BLaER1 treated with 17β-estradiol and CSF1 and Interleukin-3, amounts not matched to agents 10 nM and 100 nM (cell line): ENCODE measurements around the gene SVEP1.

Source experiments
- H3K27ac ChIP-seq, 11 experiments: shearing (Covaris generic); formaldehyde crosslinking; 2 replicates each; pipeline ENCODE4 v1.8.1; 2022
- H3K27me3 ChIP-seq, 11 experiments: shearing (Covaris generic); formaldehyde crosslinking; 2 replicates each; pipeline ENCODE4 v1.8.1; 2022
- H3K36me3 ChIP-seq, 11 experiments: shearing (Covaris generic); formaldehyde crosslinking; 2 replicates each; pipeline ENCODE4 v1.8.1; 2022
- H3K4me1 ChIP-seq, 10 experiments: shearing (Covaris generic); formaldehyde crosslinking; 2 replicates each; pipeline ENCODE4 v1.8.1; 2022
- H3K4me2 ChIP-seq, 11 experiments: shearing (Covaris generic); formaldehyde crosslinking; 2 replicates each; pipeline ENCODE4 v1.8.1; 2022
- H3K4me3 ChIP-seq, 10 experiments: shearing (Covaris generic); formaldehyde crosslinking; 2 replicates each; pipeline ENCODE4 v1.8.1; 2022
- H3K9ac ChIP-seq, 11 experiments: shearing (Covaris generic); formaldehyde crosslinking; 2 replicates each; pipeline ENCODE4 v1.8.1; 2022
- H3K9me3 ChIP-seq, 11 experiments: shearing (Covaris generic); formaldehyde crosslinking; replicated peaks in 1 of 11; 2 replicates each; pipeline ENCODE4 v1.8.1; 2022
- H4K20me1 ChIP-seq, 11 experiments: shearing (Covaris generic); formaldehyde crosslinking; 2 replicates each; pipeline ENCODE4 v1.8.1; 2022
- Cebpa-rat ChIP-seq, 11 experiments: shearing (Covaris generic); IDR thresholded peaks; 2 replicates each; pipeline ENCODE4 v1.8.1; 2022

The SVEP1 gene

GRCh38 chr9:110583237-110583636 is 3.7 kb upstream of the SVEP1 start:
- no peak for TF ChIP-seq Cebpa-rat (IDR thresholded peaks at IDR 0.05)
- H3K4me2 ChIP-seq: no peak overlapping the region
- no peaks in the 10 kb centered on the region for H3K4me1 ChIP-seq
- H3K27ac ChIP-seq: no peak overlapping the region
- H3K9ac ChIP-seq: no peak overlapping the region
- H3K4me3 ChIP-seq: no peak overlapping the region
- H3K9me3 ChIP-seq: peaks cover 20 to 35% (median 26%) of the 10 kb centered on the region in 11 experiments
- no peaks in the 10 kb centered on the region for H3K36me3 ChIP-seq
- no peaks in the 10 kb centered on the region for H3K27me3 ChIP-seq
- H4K20me1 ChIP-seq: no peaks in the 10 kb centered on the region

DNA sequence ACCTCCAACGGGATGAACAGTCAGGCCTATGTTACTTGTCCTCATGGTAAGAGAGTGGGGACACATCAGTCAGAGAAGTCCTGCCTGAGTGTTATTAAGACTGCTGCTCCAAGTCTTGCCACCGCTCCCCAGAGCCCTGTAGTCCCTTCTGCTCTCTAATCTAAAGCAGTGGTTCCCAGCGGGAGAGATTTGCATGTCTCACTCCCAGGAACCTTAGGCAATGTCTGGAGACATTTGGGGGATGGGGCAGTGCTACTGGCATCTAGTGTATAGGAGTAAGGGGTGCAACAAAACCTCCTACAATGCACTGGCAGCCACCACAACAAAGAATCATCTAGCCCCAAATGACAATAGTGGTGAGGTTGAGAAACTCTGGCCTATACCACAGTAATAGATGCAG is 2.6 kb upstream of the SVEP1 start:
- no peak for TF ChIP-seq Cebpa-rat (IDR thresholded peaks at IDR 0.05)
- Histone ChIP-seq H3K27ac (no peak overlapping the region), H3K9me3 (peaks cover 17 to 27% (median 21%) of the 10 kb centered on the region in 11 experiments), H4K20me1 (no peaks in the 10 kb centered on the region), H3K36me3 (no peaks in the 10 kb centered on the region), H3K27me3 (no peaks in the 10 kb centered on the region), H3K4me1 (no peaks in the 10 kb centered on the region), H3K4me2 (no peak overlapping the region), H3K4me3 (no peak overlapping the region), H3K9ac (no peak overlapping the region)

DNA sequence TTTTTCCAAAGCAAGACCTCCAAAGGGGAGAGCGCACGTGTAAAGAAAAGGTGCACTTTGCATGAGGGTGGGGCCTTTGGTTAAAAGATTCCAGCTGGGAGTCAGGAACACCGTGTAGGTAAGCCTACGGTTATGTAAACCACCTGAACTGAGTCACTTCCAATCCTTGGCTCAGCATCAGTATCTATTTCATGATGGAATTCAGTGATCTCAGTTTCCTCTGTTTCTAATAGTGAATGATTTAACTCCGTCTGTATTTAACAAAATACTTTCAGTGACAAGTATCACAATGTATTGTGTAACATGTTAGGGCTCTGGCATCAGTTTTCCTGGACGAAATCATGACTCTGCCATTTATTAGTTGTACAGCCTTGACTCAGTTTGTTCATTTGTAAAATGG is 1.3 kb upstream of the SVEP1 start:
- Histone ChIP-seq H3K9me3 (peaks cover 16 to 21% (median 19%) of the 10 kb centered on the region in 11 experiments), H3K4me1 (no peaks in the 10 kb centered on the region), H3K27ac (no peak overlapping the region), H3K27me3 (no peaks in the 10 kb centered on the region), H3K4me3 (no peak overlapping the region), H3K36me3 (no peaks in the 10 kb centered on the region), H3K9ac (no peak overlapping the region), H3K4me2 (no peak overlapping the region), H4K20me1 (no peaks in the 10 kb centered on the region)
- TF ChIP-seq Cebpa-rat (IDR thresholded peaks at IDR 0.05): no peak

GRCh38 chr9:110579862-110580219 is 300 bp upstream of the SVEP1 start:
- no peak overlapping the region for H3K4me3 ChIP-seq
- no peaks in the 10 kb centered on the region for H4K20me1 ChIP-seq
- H3K27ac ChIP-seq: no peak overlapping the region
- H3K9ac ChIP-seq: no peak overlapping the region
- no peaks in the 10 kb centered on the region for H3K27me3 ChIP-seq
- no peak overlapping the region for H3K4me2 ChIP-seq
- no peaks in the 10 kb centered on the region for H3K4me1 ChIP-seq
- H3K9me3 ChIP-seq: peaks cover 16 to 21% (median 19%) of the 10 kb centered on the region in 11 experiments
- TF ChIP-seq Cebpa-rat (IDR thresholded peaks at IDR 0.05): no peak
- no peaks in the 10 kb centered on the region for H3K36me3 ChIP-seq

- Histone ChIP-seq H3K9ac (no peak overlapping the region), H3K4me1 (no peaks in the 10 kb centered on the region), H3K27me3 (no peaks in the 10 kb centered on the region), H3K36me3 (no peaks in the 10 kb centered on the region), H3K9me3 (peaks cover 16 to 21% (median 19%) of the 10 kb centered on the region in 11 experiments), H4K20me1 (no peaks in the 10 kb centered on the region), H3K27ac (no peak overlapping the region), H3K4me3 (no peak overlapping the region), H3K4me2 (no peak overlapping the region)
- TF ChIP-seq Cebpa-rat (IDR thresholded peaks at IDR 0.05): no peak
Measured at GRCh38 chr9:110578575-110579033, 937 bp downstream of the SVEP1 start.

DNA sequence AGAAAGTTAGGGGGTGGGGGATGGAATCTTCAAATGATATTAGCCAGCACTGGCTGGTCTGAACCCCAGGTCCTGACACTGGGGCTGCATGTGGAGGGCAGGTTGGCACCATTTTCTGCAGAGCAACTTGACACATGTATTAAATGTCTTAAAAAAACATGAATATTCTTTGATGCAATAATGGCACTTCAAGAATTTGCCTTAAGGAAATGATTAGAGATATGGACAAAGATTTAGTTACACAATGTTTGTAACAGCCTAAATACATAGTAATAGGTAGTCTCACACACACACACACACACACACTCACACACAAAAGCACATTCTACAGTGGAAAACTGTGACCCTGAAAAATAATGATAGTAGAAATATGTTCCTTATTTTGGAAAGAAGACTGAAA is 3.6 kb downstream of the SVEP1 start:
- no peak for TF ChIP-seq Cebpa-rat (IDR thresholded peaks at IDR 0.05)
- Histone ChIP-seq H3K9me3 (peaks cover 16 to 21% (median 19%) of the 10 kb centered on the region in 11 experiments), H3K4me3 (no peak overlapping the region), H3K9ac (no peak overlapping the region), H3K4me2 (no peak overlapping the region), H4K20me1 (no peaks in the 10 kb centered on the region), H3K27me3 (no peaks in the 10 kb centered on the region), H3K4me1 (no peaks in the 10 kb centered on the region), H3K27ac (no peak overlapping the region), H3K36me3 (no peaks in the 10 kb centered on the region)

DNA sequence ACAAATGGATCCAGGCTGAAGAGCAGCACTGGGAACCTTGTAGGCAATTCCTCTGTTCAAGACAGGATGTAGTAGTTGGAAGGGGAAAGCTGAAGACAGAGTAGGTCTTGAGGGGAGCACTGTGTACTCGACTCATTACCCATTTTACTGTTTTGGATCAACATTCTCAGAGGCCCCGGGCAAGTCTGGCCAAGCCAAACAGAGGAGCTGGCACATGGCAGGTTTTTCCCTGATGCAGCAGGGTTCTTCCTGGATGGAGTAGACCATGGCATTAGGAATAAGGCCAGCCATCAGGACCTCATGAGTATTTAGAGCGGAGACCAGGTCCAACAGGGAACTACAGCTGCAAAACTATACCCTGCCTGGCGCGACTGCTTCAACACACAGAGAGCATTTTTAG is 4.4 kb downstream of the SVEP1 start:
- no peaks in the 10 kb centered on the region for H3K27me3 ChIP-seq
- H3K36me3 ChIP-seq: no peaks in the 10 kb centered on the region
- no peak overlapping the region for H3K9ac ChIP-seq
- no peak overlapping the region for H3K4me2 ChIP-seq
- H4K20me1 ChIP-seq: no peaks in the 10 kb centered on the region
- no peak overlapping the region for H3K4me3 ChIP-seq
- no peak overlapping the region for H3K27ac ChIP-seq
- H3K4me1 ChIP-seq: no peaks in the 10 kb centered on the region
- peaks cover 16 to 21% (median 18%) of the 10 kb centered on the region in 11 experiments for H3K9me3 ChIP-seq
- TF ChIP-seq Cebpa-rat (IDR thresholded peaks at IDR 0.05): no peak

- H3K36me3 ChIP-seq: no peaks in the 10 kb centered on the region
- H4K20me1 ChIP-seq: no peaks in the 10 kb centered on the region
- H3K4me2 ChIP-seq: no peak overlapping the region
- H3K4me1 ChIP-seq: no peaks in the 10 kb centered on the region
- no peak overlapping the region for H3K4me3 ChIP-seq
- H3K27ac ChIP-seq: no peak overlapping the region
- peaks cover 0 to 5% (median 1%) of the 10 kb centered on the region in 11 experiments; a peak in 13 of 22 replicates for H3K9me3 ChIP-seq
- no peaks in the 10 kb centered on the region for H3K27me3 ChIP-seq
- no peak overlapping the region for H3K9ac ChIP-seq
- no peak for TF ChIP-seq Cebpa-rat (IDR thresholded peaks at IDR 0.05)
Measured at GRCh38 chr9:110573305-110573704, 6.2 kb downstream of the SVEP1 start.

DNA sequence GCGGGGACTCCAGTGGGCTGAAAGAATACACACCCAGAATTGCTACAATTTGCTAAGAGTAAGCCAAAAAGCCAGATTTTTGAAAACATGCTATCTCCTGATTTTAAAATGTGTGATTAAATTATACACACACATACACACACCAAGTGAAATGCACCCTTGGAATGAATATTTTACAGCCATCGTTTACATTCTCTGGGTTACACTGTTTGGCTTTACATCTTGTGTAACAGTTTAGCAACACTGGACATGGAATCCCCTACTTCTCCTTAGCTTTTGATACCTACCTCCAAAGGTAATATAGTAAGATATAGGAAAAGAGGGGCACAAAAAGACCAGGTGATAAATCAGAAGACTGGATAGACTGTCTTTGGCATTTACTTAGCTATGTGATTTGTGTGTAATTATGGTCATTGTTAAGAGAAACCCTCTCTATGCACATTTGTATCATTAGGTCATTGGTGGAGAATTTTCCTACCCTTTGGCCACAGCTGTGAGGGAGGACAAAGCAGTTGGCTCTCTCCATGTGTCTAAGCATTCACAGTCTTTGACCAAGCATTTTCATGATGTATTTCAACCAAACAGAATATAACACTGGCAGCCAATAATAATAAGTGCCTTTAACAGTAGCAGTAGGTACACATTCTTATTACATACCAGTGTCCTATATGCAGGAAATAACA is 7.6 kb downstream of the SVEP1 start:
- Histone ChIP-seq H3K27ac (no peak overlapping the region), H3K27me3 (no peaks in the 10 kb centered on the region), H3K4me2 (no peak overlapping the region), H3K4me1 (no peaks in the 10 kb centered on the region), H3K9ac (no peak overlapping the region), H3K36me3 (no peaks in the 10 kb centered on the region), H4K20me1 (no peaks in the 10 kb centered on the region), H3K9me3 (no peaks in the 10 kb centered on the region), H3K4me3 (no peak overlapping the region)
- no peak for TF ChIP-seq Cebpa-rat (IDR thresholded peaks at IDR 0.05)

DNA sequence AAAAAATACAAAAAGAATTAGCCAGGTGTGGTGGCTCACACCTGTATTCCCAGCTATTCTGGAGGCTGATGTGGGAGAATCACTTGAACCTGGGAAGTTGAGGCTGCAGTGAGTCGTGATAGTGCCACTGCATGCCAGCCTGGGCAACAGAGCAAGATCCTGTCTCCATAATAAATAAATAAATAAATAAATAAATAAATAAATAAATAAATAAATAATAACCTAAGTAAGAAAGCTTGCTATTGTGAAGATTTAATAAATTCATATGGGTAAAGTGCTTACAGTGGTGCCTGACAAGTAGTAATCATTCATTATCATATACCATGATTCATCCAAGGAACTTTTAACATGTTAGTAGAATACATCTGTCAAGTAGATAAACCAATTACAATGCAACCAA is 13.4 kb downstream of the SVEP1 start:
- H3K4me1 ChIP-seq: no peaks in the 10 kb centered on the region
- TF ChIP-seq Cebpa-rat (IDR thresholded peaks at IDR 0.05): no peak
- H3K4me3 ChIP-seq: no peak overlapping the region
- H3K9ac ChIP-seq: no peak overlapping the region
- H3K27me3 ChIP-seq: no peaks in the 10 kb centered on the region
- H3K9me3 ChIP-seq: no peaks in the 10 kb centered on the region
- H3K27ac ChIP-seq: no peak overlapping the region
- H4K20me1 ChIP-seq: no peaks in the 10 kb centered on the region
- H3K4me2 ChIP-seq: no peak overlapping the region
- H3K36me3 ChIP-seq: no peaks in the 10 kb centered on the region
